ENCODE measurements around the gene CYB5R4. TPM values are rescaled to one million over a fixed set of nuclear protein-coding genes. Genes with fewer than 3 reads are reported as not detected.

Gene CYB5R4
- total RNA-seq, 3 donors from 2014 or later: 7.2 to 11.1 (median 7.8) TPM

DNA sequence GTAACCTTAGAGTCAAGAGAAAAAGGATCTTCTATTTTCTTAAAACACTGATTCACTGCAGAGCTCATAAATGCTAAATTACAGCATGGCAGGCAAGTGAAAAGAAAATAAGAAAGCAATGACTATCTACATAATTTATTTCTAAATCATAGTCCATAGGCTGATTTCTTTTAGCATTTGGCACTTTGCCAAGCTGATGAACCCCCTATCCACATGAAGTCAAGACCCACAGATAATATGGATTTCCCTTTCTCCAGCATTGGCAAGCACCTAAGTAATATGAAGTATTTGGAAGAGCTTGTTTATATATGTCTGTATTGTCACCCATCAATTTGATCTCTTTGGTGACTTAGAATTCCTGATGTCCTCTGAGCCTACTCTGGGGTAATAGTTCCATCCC is 126.2 kb downstream of the CYB5R4 start:
- intact Hi-C loops (cut with DNase I; ENCODE audit: low total_unique reads): no loop called here
- H3K9me3 ChIP-seq: no peaks in the 10 kb centered on the region
- H3K36me3 ChIP-seq: no peaks in the 10 kb centered on the region
- DNase-seq (ENCODE audit: low spot score in 2 of 2): no peak
- H3K27me3 ChIP-seq: no peaks in the 10 kb centered on the region
- no peaks in the 10 kb centered on the region for H3K4me1 ChIP-seq
- no peak for TF ChIP-seq POLR2AphosphoS5 (IDR thresholded peaks at IDR 0.05)
- no peak for TF ChIP-seq POLR2A (IDR thresholded peaks at IDR 0.05)
- TF ChIP-seq, protein P1, sequence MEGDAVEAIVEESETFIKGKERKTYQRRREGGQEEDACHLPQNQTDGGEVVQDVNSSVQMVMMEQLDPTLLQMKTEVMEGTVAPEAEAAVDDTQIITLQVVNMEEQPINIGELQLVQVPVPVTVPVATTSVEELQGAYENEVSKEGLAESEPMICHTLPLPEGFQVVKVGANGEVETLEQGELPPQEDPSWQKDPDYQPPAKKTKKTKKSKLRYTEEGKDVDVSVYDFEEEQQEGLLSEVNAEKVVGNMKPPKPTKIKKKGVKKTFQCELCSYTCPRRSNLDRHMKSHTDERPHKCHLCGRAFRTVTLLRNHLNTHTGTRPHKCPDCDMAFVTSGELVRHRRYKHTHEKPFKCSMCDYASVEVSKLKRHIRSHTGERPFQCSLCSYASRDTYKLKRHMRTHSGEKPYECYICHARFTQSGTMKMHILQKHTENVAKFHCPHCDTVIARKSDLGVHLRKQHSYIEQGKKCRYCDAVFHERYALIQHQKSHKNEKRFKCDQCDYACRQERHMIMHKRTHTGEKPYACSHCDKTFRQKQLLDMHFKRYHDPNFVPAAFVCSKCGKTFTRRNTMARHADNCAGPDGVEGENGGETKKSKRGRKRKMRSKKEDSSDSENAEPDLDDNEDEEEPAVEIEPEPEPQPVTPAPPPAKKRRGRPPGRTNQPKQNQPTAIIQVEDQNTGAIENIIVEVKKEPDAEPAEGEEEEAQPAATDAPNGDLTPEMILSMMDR (IDR thresholded peaks at IDR 0.05): no peak
- H3K4me3 ChIP-seq: no peak overlapping the region
- no peak overlapping the region for H3K27ac ChIP-seq

DNA sequence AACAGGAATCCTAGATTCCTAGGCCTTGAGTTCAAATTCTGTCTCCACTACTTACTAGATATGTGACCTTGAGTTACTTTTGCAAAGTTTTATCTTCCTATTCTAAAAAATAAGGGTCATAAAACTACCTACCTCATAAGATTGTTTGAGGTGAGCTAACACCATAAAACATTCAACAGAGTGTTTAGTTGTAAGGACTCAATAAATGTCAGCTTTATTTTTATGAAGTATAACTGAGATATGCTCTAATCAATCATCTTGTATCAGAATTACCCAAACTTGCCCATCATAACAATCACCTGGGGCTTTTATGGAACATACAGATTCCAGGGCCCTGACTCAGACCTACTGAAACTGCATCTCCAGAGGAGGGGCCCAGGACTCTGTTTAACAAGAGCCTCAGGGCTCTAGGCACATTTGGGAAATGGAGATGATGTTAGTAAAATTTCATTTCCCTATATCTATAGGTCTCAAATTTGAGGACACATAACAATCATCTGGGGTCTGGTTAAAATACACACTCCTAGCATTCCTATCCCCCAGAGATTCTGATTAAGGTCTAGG is 138.6 kb downstream of the CYB5R4 start:
- H3K36me3 ChIP-seq: no peaks in the 10 kb centered on the region
- no peak overlapping the region for H3K4me3 ChIP-seq
- no peaks in the 10 kb centered on the region for H3K9me3 ChIP-seq
- no peaks in the 10 kb centered on the region for H3K27me3 ChIP-seq
- H3K27ac ChIP-seq: no peak overlapping the region
- H3K4me1 ChIP-seq: no peaks in the 10 kb centered on the region
- no peak for TF ChIP-seq POLR2AphosphoS5 (IDR thresholded peaks at IDR 0.05)
- TF ChIP-seq, protein P1 (IDR thresholded peaks at IDR 0.05): no peak
- TF ChIP-seq POLR2A (IDR thresholded peaks at IDR 0.05): no peak
- no peak for DNase-seq (ENCODE audit: low spot score in 2 of 2)
- intact Hi-C loops (cut with DNase I; ENCODE audit: low total_unique reads): no loop called here

DNA sequence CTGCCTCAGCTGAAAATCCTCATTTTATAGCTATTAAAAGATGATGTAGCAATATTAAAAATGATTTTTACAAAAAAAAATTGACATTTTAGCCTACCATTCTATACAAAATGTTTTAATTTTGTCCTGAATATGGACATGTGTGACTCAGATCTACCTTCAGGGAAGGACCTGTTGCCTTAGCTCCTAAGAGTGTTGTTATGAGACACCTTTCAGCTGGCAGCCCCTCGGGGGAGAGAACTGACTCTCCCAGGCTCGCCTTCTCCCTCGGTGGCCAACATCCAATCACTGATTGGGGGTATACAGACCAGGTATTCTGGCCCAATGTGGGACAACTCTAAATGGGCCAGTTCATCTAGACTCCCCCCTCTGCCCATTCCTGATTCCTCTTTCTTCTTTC is 141.6 kb downstream of the CYB5R4 start:
- no peaks in the 10 kb centered on the region for H3K4me1 ChIP-seq
- no peaks in the 10 kb centered on the region for H3K9me3 ChIP-seq
- no peaks in the 10 kb centered on the region for H3K36me3 ChIP-seq
- intact Hi-C loops (cut with DNase I; ENCODE audit: low total_unique reads): no loop called here
- TF ChIP-seq POLR2AphosphoS5 (IDR thresholded peaks at IDR 0.05): no peak
- TF ChIP-seq POLR2A (IDR thresholded peaks at IDR 0.05): no peak
- TF ChIP-seq, protein P1 (IDR thresholded peaks at IDR 0.05): no peak
- no peak overlapping the region for H3K4me3 ChIP-seq
- H3K27me3 ChIP-seq: no peaks in the 10 kb centered on the region
- DNase-seq (ENCODE audit: low spot score in 2 of 2): no peak
- no peak overlapping the region for H3K27ac ChIP-seq

DNA sequence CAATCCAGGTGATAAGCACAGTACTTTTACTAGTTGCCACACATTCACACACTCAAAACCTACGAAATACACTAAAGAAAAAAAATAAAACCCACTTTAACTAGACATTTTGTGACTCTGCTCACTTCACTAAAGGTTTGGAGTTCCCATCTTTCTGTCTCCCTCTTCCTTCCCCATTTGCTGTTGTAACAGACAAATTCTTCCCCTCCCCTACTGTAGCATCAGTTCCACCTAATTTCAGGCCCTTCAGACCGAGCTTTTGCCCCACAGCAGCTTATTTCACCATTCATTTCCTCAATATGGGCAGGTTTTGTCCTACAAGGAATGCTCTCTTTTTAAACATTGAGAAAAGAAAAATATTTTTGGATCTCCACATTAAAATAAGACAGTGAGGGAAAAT is 142.7 kb downstream of the CYB5R4 start:
- Histone ChIP-seq H3K4me1 (no peaks in the 10 kb centered on the region), H3K36me3 (no peaks in the 10 kb centered on the region), H3K27ac (no peak overlapping the region), H3K4me3 (no peak overlapping the region), H3K9me3 (no peaks in the 10 kb centered on the region), H3K27me3 (no peaks in the 10 kb centered on the region)
- no peak for DNase-seq (ENCODE audit: low spot score in 2 of 2)
- TF ChIP-seq, protein P1 (IDR thresholded peaks at IDR 0.05): no peak
- TF ChIP-seq POLR2AphosphoS5 (IDR thresholded peaks at IDR 0.05): no peak
- TF ChIP-seq POLR2A (IDR thresholded peaks at IDR 0.05): no peak
- intact Hi-C loops (cut with DNase I; ENCODE audit: low total_unique reads): no loop called here

DNA sequence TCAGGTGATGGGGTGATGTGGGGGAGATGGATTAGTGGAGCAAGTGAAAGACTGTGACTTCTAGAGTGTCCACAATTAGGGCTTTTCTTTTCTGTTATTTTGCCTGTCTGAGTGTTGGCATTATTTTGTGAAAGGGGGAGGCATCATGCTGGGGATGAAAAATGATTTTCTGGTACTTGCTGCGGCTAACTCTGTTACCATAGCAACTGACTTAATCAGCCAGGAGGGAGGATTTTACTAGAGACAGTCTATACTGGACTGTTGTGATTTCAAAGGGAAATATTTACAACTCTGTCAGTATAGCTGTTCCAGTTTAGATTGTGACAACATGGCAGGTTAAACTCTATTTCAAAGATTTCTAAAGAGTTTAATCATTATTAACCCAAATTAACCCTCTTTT is 143.6 kb downstream of the CYB5R4 start:
- intact Hi-C loops (cut with DNase I; ENCODE audit: low total_unique reads): no loop called here
- no peaks in the 10 kb centered on the region for H3K27me3 ChIP-seq
- no peak overlapping the region for H3K4me3 ChIP-seq
- TF ChIP-seq POLR2AphosphoS5 (IDR thresholded peaks at IDR 0.05): no peak
- TF ChIP-seq, protein P1 (IDR thresholded peaks at IDR 0.05): no peak
- no peak for TF ChIP-seq POLR2A (IDR thresholded peaks at IDR 0.05)
- no peak for DNase-seq (ENCODE audit: low spot score in 2 of 2)
- H3K9me3 ChIP-seq: no peaks in the 10 kb centered on the region
- H3K4me1 ChIP-seq: no peaks in the 10 kb centered on the region
- no peaks in the 10 kb centered on the region for H3K36me3 ChIP-seq
- no peak overlapping the region for H3K27ac ChIP-seq
